Spleen (tissue), 11 donors: ENCODE results near the gene GABBR2. TPM values are rescaled to one million over a fixed set of nuclear protein-coding genes. Genes with fewer than 3 reads are reported as not detected.

Experiments
- DNase-seq: peaks from one replicate; pipeline ENCODE4 v3.0.0-alpha.2; 2020
- H3K27ac ChIP-seq, 8 donors: fragments of 200-600 bp; sonication (generic) in 7 of 8; 1 replicate in 4 of 8; 2 replicates in 4 of 8; pipeline versions ENCODE4 v1.5.0 to v1.8.0; 2016 to 2021; ENCODE audit warnings: inconsistent platforms in 4 of 8, mild to moderate bottlenecking in 4 of 8, moderate library complexity in 1 of 8
- H3K27me3 ChIP-seq, 7 donors: fragments of 200-600 bp; sonication (generic) in 6 of 7; replicated peaks in 1 of 7; 1 replicate in 4 of 7; 2 replicates in 3 of 7; pipeline versions ENCODE4 v1.5.0 to v1.8.0; 2016 to 2021; ENCODE audit warnings: inconsistent platforms in 3 of 7, mild to moderate bottlenecking in 1 of 7
- H3K36me3 ChIP-seq, 6 donors: fragments of 200-600 bp; sonication (generic) in 5 of 6; 1 replicate in 4 of 6; 2 replicates in 2 of 6; pipeline versions ENCODE4 v1.5.0 to v1.8.0; 2016 to 2021; ENCODE audit warnings: inconsistent platforms in 2 of 6
- H3K4me1 ChIP-seq, 6 donors: fragments of 200-600 bp; sonication (generic) in 5 of 6; 1 replicate in 3 of 6; 2 replicates in 3 of 6; pipeline versions ENCODE4 v1.5.0 to v1.8.0; 2016 to 2021; ENCODE audit warnings: inconsistent platforms in 3 of 6
- H3K4me3 ChIP-seq, 8 donors: fragments of 200-600 bp; sonication (generic) in 7 of 8; 1 replicate in 4 of 8; 2 replicates in 4 of 8; pipeline versions ENCODE4 v1.5.0 to v1.8.0; 2016 to 2021; ENCODE audit warnings: inconsistent platforms in 4 of 8, mild to moderate bottlenecking in 4 of 8, moderate library complexity in 2 of 8
- H3K9me3 ChIP-seq, 8 donors: fragments of 200-600 bp; sonication (generic) in 7 of 8; 1 replicate in 4 of 8; 2 replicates in 4 of 8; pipeline versions ENCODE4 v1.5.0 to v1.8.0; 2016 to 2021; ENCODE audit warnings: inconsistent platforms in 4 of 8
- POLR2A ChIP-seq, 3 donors: fragments of 450-650 bp; IDR thresholded peaks; one replicate each; pipeline ENCODE4 v1.5.1; 2017; ENCODE audit warnings: antibody characterized with exemption in 3 of 3, mild to moderate bottlenecking in 1 of 3
- POLR2AphosphoS5 ChIP-seq, 3 donors: sonication (generic); formaldehyde crosslinking; IDR thresholded peaks; one replicate each; pipeline ENCODE4 v1.5.1; 2017; ENCODE audit warnings: antibody characterized with exemption in 3 of 3
- WGBS, 5 donors: extraction: QIAGEN DNeasy Blood & Tissue Kit in 3 of 5; methylation state at CpG; one replicate each; pipeline versions ENCODE4 v1.1.5 to v1.1.7; 2013 to 2018; 5-methylcytosine and 5-hydroxymethylcytosine counted together
- intact Hi-C: fragments of 100-400 bp; cut with DNase I; formaldehyde crosslinking; loops from one replicate; pipeline ENCODE4 v1.15.0; 2023; ENCODE audit warnings: low total_unique reads
- polyA plus RNA-seq, 3 donors: library from polyadenylated mRNA; stranded (reverse); fragments of 200-250 nt; gene quantifications; one replicate each; pipeline ENCODE4 v1.2.1, GENCODE V29; 2013
- total RNA-seq, 7 donors: library from RNA; depleted of rRNA in 3 of 7; stranded (reverse); fragments of >200 nt in 3 of 7; fragmentation: NEBNext Ultra II Directional in 4 of 7; extraction: Animal tissue kit (Norgen Biotek cat#: 25700) in 4 of 7; gene quantifications; one replicate each; pipeline versions ENCODE4 v1.1.0 to v1.2.1, GENCODE V29; 2016 to 2021
- TF ChIP-seq, protein P1 (sequence below), 11 experiments: fragments of 200-600 bp in 7 of 11; fragments of 450-650 bp in 4 of 11; sonication (generic) in 4 of 11; IDR thresholded peaks in 8 of 11; conservative IDR thresholded peaks in 3 of 11; 1 replicate in 7 of 11; 2 replicates in 4 of 11; pipeline versions ENCODE4 v1.4.0 to v1.8.0; 2016 to 2021; ENCODE audit warnings: antibody characterized with exemption in 11 of 11, inconsistent platforms in 4 of 11, mild to moderate bottlenecking in 1 of 11
- donor health status: healthy with polysubstance abuse.
- donor health status: DM: no; HTN: no; CAD: no; lungs with moderate emphysema.
- donor health status: DM: no; HTN: no; CAD: no.
- donor health status: Bipolar disorder and iron deficiency.
- donor health status: healthy.
- donor health status: DM: no; HTN: no; CAD: no.
- donor health status: DM: yes; HTN: yes; CAD: no.

GABBR2 gene
- total and polyA plus RNA-seq, 10 donors = 0.03 to 0.32 (median 0.07) TPM; not detected in 7

DNA sequence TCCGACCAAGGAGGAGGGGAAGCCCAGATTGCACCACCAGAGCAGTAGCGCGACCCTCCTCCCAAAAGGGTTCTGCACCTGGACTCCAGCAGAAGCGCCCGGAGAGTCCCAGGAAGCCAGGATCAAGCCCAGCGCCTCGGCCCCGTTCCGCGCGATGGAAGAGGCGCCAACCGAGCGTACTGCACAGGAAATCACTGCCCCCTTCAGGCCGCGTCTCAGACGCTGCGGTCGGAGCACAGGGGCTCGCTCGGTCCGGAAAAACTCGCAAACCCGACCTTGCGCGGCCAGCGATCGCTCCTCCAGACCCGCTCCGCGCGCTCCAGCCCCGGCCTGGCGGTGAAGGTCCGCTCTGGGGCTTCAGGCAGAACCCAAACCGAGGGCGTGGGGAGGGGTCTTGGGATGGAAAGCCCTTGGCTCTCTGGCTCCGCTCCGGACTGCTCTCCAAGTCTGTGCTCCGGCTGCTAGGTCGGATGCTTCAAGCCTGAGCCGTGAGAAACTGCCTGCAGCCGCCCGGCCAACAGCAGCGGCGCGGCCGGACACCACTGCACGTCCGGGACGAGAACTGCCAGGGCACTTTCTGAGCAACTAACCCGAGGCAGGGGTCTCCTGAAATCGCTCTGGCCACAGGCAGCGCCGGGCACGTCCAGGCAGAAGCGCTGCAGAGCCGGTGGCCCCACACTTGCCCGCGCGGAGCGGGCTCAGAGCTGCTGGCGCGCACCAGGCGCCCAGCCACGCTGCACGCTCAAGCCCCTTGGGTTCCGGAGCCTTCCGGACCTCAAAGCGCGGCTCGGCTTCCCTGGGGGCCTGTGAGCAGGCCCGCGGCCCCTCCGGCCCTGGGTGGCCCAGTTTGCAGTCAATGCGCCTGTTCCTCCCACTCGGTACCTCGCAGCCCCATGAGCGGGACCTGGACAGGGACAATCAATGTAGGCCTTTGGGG, 1.3 kb downstream of the GABBR2 start:
- 4 to 7% (median 5%) methylated on average over 25 to 79 of the region's 79 CpGs for WGBS, 5 donors
- peaks cover 7 to 96% (median 53%) of the 10 kb centered on the region in 7 donors for H3K27me3 ChIP-seq
- intact Hi-C loops = no loop called here

DNA sequence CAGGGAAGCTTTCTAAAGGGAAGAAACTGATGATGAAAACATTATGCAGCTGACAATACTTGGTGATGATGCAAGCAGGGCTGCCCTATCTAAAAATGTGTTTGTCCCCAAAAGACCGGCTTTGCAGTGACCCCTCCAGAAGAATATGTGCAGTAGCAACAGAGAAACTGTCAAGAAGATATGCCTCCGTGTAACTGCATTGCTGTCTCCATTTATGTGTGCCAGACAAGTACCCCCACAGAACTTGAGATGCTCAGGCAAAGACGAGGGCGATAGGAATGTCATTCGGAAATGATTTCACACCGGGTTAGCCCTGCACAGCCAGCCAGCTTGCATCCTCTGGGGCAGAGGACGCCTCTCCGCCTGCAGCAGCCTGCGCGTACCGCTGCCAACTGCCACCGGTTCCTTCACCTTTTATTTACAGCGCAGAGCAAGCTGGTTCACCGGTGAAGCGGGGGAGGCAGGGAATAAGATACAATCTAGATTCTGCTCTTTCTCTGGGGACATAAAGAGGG, 2.0 kb downstream of the GABBR2 start:
- Histone ChIP-seq H3K4me1 (peaks cover 4 to 31% (median 20%) of the 10 kb centered on the region in 6 donors), H3K4me3 (peak overlapping the region in 1 of 8 donors; percentile 39), H3K9me3 (no peaks in the 10 kb centered on the region), H3K36me3 (no peaks in the 10 kb centered on the region), H3K27me3 (peaks cover 7 to 96% (median 53%) of the 10 kb centered on the region in 7 donors), H3K27ac (no peak overlapping the region)
- no peak for TF ChIP-seq POLR2A (IDR thresholded peaks at IDR 0.05)
- no peak for TF ChIP-seq POLR2AphosphoS5 (IDR thresholded peaks at IDR 0.05)
- TF ChIP-seq, protein P1, sequence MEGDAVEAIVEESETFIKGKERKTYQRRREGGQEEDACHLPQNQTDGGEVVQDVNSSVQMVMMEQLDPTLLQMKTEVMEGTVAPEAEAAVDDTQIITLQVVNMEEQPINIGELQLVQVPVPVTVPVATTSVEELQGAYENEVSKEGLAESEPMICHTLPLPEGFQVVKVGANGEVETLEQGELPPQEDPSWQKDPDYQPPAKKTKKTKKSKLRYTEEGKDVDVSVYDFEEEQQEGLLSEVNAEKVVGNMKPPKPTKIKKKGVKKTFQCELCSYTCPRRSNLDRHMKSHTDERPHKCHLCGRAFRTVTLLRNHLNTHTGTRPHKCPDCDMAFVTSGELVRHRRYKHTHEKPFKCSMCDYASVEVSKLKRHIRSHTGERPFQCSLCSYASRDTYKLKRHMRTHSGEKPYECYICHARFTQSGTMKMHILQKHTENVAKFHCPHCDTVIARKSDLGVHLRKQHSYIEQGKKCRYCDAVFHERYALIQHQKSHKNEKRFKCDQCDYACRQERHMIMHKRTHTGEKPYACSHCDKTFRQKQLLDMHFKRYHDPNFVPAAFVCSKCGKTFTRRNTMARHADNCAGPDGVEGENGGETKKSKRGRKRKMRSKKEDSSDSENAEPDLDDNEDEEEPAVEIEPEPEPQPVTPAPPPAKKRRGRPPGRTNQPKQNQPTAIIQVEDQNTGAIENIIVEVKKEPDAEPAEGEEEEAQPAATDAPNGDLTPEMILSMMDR (IDR thresholded peaks at IDR 0.05 in 8 of 11, conservative IDR thresholded peaks at IDR 0.05 in 3 of 11) = no peak
- intact Hi-C loops = no loop called here
- no peak for DNase-seq
- whole genome bisulfite sequencing, 5 donors = 7 to 11% (median 9%) methylated on average over 15 of the region's 15 CpGs

More for the DNA sequence above, 1.3 kb downstream of the GABBR2 start:
- peaks cover 4 to 31% (median 20%) of the 10 kb centered on the region in 6 donors for H3K4me1 ChIP-seq
- H3K27ac ChIP-seq = no peak overlapping the region
- DNase-seq = no peak
- H3K9me3 ChIP-seq = no peaks in the 10 kb centered on the region
- TF ChIP-seq, protein P1 (IDR thresholded peaks at IDR 0.05 in 8 of 11, conservative IDR thresholded peaks at IDR 0.05 in 3 of 11) = peak in 1 of 11 experiments; percentile 21
- no peak for TF ChIP-seq POLR2AphosphoS5 (IDR thresholded peaks at IDR 0.05)
- peak overlapping the region in 3 of 8 donors; percentile 4 to 39 (median 22) for H3K4me3 ChIP-seq
- no peaks in the 10 kb centered on the region for H3K36me3 ChIP-seq

DNA sequence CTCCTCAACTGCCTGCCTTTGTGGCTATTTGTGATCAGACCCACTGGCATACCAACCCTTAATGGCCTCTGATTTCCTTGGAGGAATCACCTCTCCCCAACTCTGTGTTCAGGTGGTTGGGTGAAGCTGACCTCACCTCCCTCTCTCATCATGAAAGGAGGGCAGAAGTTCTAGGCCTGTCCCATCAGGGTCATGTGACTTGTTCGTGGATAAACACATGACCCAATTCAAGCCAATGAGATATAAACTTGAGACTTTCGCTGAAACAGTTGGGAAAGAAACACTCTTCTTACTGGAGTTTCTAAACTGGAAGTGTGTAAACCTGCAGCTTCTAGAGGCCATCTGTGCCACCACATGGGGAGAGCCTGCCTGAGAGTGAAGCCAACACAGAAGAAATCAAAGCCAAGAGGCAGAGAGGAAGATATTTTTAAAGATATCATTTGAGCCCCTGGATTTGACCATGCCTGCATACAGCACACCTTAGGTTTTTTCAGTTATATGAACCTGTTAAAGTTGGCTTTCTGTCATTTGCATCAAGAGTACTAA, 5.8 kb downstream of the GABBR2 start:
- no peak for DNase-seq
- Histone ChIP-seq H3K4me3 (no peak overlapping the region), H3K27me3 (peaks cover 7 to 83% (median 29%) of the 10 kb centered on the region in 7 donors), H3K4me1 (peaks cover 4 to 14% (median 10%) of the 10 kb centered on the region in 6 donors), H3K27ac (no peak overlapping the region), H3K36me3 (no peaks in the 10 kb centered on the region), H3K9me3 (peaks cover 0 to 9% (median 4%) of the 10 kb centered on the region in 8 donors)
- WGBS, 5 donors = 56 to 87% (median 76%) methylated on average over 2 of the region's 2 CpGs
- TF ChIP-seq POLR2AphosphoS5 (IDR thresholded peaks at IDR 0.05) (no peak), POLR2A (IDR thresholded peaks at IDR 0.05) (no peak)
- TF ChIP-seq, protein P1 (IDR thresholded peaks at IDR 0.05 in 8 of 11, conservative IDR thresholded peaks at IDR 0.05 in 3 of 11) = no peak
- intact Hi-C loops = no loop called here
